ENCODE results near the gene LINGO1.

Gene LINGO1

DNA sequence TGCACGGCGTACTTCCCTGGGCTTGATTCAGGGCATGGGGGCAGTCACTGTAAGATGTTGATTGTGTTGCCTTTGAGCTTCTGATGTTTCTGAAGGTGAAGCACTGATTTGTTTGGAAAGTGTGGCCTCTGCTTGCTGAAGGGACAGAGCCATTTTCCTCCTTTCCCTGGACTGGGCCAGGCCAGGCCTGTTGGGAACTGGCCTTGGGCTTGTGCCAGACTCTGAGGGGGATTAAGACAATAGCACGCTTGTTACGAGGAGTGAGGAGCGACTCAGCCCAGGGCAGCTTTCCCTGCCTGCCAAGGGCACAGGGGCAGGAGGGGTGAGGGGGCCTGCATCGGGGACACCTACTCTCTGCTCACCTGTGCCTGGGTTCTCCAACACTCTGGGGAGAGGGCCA is 42.9 kb downstream of the LINGO1 start:
- no peak for DNase-seq

DNA sequence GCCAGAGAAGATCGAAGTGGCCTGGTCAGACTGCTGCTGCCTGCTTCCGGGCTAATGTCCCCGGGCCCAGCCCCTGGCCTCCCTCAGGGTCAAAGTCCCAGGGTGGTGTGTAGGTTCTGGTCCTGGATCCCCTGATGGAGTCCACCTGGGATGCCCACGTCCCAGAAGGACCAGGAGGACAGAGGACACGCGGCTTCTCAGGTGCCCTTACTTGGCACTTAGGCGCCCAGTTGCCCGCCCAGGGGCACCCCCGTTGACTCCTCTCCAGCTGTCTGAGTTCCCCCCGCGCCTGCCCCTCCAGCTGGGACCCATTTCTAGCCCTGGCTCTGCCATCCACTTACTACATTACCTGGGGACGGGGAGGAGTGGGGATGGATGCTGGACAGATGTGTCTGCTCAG is 44.6 kb downstream of the LINGO1 start:
- no peak for DNase-seq

DNA sequence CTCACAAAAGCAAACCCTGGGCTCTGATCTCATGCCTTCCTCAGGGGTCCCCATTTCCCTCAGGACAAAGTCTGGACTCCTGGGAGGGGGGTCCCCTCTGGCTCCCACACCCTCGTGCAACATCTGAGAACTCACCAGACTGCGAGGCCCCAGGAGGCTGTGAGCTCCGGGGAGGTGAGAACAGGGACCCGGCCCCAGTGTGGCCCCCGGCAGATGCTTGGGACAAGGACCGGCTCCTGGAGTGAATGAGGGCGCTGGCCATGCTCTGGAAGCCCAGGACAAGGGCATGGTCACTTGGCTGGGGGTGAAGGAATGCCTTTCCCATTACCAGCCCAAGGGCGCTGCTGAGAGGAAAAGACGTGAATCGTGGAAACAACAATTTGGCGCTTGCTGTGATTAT is 48.0 kb downstream of the LINGO1 start:
- DNase-seq: no peak

DNA sequence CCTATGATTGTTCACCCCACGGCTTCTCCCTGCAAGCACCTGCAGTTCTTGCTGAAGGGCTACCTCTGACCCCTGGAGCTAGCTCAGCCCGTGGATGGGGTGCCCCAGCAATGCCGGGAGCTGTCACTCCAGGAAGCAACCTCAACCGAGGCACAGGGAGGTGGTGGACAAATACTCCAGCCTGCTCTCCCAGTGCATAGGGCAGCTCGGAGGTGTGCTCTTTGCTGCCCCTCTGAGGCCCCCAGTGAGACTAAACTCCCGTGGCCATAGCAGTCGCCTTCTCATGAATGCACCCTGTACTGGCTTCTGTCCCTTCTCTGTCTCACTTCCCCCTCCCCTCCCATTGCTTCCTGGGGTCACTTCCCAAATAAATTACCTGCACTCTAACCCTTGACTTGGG is 48.5 kb downstream of the LINGO1 start:
- DNase-seq: no peak

DNA sequence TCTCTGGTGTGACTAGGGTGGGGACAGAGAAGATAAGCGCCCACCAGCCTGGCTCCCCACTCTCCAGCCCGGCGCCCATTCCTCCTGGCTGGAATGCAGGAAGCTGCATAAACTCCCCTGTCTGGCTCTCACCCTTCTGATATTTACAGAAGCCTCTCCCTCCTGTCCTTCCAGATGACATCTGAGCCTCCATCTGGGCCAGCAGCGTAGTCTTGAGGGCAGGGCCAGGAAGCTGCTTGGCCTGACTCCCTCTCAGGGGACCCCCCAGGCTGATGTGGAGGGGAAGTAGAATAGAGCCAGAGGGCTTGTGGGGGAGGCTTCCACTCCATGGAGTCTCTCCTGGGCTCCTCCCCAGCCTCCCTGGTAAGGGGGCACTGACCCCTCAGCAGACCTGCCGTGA is 49.9 kb downstream of the LINGO1 start:
- DNase-seq: no peak

DNA sequence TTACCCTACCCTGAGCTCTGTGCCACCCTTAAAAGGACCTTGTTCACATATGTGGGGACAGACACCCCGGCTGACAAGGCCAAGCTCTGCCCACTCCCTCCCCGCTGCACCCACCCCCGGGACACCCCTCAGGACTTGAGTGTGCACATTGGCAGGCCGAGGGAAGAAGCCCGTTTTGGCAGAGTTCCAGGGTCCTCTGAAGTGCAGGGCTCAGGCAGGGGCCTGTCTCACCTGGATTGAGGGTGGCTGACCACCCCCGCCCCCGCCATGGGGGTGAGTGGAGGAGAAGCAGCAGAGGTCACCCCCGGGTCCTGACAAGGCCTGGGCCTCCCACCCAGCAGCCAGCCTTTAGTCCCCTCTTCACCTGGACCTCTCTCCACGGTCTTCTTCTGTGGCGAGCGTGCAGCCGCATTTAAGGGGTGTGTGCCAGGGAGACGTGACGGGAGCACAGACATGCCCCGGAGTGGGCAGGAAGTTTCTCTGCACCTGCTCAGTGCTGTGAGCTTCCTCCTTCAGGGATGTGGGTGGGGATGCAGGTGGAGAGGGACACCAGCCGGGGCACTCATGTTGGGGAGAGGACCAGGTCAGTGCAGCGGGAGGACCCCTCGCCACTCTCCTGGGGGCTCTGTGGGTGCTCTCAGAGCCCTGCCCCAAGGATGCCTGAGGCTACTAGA is 50.7 kb downstream of the LINGO1 start:
- DNase-seq: no peak

DNA sequence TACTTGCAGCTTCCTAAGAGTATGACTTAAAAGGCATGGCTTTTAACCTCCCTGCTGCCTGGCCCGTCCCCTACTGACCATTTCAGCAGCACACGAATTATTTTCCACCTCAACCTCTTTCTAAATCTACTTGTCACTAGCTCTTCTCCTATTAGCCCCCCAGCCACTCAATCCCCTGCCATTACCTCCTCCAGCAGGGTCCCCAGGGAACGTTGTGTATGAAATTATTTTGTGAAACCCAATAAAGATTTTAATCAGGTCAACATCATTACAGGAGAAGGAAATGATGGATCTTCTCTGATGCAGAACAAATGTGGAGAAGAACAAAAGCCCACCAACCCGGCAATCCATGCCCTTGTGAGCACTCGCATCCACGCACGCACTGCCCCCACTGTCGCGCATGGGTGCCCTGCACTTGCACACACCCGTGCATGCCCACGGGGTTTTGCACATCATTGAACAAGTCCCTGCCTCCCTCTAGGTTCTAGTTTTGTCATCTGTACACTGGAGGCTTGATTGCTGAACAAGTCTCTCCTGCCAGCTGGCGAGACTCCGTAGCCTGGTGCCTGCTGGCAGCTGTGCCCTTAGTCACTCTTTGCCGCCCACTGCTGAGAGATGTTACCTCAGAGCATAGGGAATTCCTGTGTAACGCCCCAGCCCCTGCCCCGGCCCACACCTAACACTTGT is 51.6 kb downstream of the LINGO1 start:
- no peak for DNase-seq

DNA sequence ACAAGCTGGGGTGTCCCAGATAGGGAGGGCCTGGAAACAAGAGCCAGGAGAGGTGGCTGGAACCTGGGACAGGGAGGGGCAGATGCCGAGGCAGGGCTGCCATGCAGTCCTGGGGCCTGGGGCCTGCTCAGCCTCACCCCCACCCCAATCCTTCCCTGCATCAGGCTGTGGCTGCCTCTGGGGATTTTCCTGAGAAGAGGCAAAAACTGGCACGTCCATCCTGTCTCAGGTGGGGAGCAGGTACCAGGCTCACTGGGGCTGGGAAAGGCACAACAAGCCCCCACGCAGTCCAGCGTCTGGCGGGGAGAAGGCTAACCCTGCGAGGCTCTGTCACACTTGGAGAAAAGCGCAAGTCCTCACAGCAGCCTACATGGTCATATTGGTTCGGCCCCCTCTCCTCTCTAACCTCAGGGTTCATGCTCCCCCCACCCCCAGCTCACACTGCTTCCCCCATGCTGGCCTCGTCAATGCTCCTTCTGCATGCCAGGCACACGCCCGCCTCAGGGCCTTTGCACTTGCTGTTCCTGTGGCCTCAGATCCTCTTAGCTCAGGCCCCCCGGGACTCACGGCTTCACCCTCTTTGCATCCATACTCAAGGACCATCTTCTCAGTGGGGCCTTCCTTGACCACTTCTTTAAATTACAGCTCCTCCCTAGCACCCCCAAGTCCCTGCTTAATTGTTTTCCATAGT is 53.1 kb downstream of the LINGO1 start:
- no peak for DNase-seq

DNA sequence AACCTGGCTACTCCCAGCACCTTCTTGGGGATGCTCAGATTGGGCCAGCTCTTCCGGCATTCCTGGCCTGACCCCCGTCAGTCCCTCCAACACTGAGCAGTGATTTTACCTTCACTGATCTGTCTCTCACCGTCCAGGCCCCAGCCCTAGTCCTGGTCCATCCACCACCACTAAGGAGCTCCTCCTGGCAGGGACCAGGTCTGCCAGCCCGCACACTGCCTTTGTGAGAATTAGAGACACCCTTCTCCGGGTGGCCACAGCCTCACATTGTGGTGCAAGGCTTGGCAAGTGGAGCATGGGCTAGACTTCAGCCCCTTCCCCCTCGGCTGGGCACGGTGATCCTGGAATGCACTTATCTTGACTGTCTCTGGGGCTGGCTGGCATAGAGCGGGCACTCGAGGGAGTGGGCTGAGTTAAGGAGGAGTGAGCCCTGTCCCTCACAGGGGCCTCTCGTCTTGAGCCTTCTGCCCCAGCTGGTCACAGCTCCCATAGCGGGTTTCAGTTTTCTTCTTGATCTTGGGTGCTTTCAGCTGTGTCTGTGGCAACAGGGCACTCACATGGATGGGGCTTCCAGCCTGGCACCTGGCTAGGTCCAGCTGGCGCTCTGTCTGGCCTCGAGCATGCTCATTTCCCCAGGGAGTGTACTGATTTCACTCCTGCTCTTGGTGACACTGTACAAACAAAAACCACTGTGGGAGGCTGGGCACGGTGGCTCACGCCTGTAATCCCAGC is 53.9 kb downstream of the LINGO1 start:
- DNase-seq: no peak

DNA sequence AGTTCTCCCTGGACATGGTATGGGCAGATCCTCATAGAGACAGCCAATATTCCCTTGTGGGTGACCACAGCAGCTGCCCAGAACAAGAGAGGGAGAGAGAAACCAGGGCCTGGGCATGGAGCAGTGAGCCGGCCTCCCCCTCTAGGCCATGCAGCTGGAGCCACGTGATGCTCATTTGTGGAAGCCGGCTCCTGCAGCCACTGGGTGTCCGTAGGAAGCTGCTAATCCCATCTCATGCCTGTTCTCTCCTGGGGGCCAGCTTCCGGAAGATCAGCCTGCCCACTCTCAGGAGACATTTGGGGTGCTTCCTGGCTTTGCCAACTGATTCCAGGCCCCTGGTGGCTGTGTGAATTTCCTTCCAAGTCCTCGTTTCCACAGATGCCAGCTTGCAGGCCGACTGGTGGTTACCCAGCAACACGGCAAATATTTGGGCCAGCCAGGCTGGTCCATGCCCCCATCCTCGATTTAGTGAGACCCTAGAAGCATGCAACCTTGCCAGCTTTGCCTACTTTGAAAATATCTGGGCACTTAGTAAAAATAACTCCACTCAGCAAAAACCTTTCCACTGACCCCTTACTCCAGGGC is 55.3 kb downstream of the LINGO1 start:
- no peak for DNase-seq

DNA sequence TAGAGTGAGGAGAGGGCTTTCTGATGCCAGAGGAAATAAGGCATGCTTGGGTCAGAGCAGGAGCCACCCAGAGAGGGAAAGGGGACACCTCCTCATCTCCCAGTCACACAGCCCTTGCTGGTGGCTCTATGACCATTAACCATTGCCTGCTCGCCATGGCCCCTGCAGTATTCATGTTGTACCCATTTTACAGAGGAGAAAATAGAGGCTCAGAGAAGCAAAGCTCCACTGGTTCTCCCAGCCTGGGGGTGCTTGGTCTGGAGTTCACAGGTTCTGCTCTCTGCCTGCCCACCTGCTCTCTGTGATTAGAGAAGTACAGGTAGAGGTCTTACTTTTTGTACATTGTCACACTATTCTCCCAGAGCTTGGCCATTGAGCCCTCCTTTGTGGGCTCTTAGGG is 56.2 kb downstream of the LINGO1 start:
- no peak for DNase-seq

DNA sequence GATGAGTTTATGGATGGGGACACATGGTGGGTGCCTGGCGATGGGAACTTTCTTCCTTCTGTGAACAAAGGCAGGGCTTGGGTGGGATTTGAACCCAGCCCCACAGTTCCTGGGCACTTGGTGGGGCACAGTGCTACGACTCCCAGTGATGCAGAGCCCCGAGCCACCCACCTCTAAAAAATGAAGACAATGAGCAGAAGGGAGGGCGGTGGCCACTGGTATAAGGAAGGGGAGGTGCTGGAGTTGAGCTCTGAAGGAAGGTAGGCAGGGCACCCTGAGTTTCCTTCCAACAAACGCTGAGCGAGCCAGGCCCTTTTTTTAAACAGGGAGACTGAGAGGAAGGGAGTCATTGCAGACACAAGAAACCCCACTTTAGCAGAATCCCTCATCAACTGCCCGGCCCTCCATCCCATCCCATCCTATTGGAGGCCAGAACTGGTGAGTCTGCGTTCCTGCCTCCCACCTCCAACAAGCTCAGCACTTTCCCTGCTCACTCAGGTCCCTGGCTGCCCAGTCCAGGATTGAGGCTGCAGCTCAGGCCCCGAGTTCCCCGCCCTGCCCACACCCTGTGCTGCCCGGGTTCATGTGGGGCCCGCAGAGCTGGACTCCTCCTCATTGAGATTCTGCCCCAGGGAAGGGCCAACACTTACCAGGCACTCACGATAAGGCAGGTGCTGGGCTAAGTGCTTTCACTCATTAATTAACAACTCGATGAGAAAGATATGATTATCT is 57.3 kb downstream of the LINGO1 start:
- no peak for DNase-seq

DNA sequence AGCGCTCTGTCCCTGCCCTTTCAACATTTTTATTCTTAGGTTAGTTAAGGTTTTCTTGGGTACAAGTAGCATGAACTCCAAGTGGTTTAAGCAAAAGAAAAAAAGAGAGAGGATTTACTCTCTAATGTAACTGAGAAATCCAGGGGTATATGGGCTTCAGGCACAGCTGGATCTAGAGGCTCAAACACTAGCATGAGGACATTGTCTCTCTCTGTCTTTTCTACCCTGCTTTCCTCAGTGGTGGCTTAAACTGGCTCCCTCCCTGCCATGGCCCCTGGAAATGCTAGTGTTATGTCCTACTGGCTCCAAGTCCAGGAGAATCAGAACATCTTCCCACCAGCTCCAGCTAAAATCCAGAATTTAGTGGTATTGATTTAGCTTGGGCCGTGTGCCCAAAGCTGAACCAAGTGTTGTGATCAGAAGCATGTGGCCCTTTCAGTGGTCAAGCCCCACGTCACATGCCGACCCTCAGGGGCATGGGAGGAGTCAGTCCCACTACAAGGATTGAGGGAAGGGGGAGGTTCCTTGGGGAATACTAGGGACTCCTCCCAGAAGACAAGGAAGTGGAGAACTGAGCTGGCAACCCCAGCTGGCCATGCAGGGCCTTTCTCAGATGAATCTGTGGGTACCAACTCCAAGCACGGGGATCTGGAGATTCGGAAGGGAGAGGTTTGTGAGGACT is 58.0 kb downstream of the LINGO1 start:
- no peak for DNase-seq

DNA sequence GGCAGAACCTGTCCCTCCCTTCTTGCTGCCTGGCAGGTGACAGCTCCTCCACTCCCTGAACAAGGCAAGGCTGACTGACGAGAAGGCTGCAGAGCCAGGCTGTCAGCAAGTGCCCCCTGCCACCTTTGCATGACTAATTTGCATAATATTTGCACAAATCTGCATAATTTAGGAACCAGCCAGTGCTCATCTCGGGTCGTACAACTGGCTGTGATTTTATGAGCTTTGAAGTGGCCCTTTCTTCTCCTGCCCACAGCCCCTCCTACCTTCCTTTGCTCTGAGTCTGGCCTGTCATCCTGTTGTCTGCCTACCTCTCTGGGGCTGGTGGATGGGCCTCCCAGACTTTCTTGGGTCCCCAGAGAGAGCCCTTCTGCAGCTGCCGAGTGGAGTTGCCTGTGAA is 58.9 kb downstream of the LINGO1 start:
- no peak for DNase-seq

DNA sequence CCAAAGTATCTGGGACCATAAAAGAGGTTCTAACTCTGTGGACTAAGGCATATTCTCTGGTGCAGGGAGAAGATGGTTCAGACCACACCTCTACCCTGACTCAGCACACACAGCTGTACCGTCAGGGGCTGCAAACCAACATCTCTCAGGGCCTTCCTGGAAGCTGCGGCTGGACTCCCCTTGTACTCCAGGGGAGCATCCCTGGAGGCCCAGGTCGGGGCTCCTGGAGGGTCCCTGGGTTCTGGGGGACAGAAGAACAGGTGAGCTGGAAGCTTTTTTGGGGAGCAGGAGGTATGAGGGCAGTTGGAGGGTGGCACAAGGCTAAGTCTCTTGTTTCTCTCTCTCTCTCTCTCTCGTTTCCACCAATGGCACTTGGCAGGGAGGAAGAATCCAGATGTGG is 60.5 kb downstream of the LINGO1 start:
- no peak for DNase-seq

DNA sequence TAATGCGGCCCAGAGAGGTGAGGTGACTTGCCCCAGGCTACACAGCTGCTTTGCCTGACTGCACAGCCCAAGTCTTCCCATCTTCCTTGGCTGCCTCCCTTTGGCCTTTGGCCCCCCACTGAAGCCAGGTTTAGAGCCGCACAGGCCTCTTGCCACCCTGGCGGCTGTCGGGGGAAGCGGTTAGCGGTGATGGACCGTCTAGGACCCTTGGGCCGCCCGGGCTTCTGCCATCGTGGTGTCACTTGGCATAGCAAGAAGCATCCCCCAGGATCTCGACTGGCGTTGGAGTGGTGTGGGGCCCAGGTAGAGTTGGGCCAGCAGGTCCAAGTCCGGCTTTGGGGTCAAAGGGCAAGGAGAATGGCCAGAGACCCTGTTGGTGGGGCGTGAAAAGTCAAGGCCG is 61.0 kb downstream of the LINGO1 start:
- DNase-seq: no peak

DNA sequence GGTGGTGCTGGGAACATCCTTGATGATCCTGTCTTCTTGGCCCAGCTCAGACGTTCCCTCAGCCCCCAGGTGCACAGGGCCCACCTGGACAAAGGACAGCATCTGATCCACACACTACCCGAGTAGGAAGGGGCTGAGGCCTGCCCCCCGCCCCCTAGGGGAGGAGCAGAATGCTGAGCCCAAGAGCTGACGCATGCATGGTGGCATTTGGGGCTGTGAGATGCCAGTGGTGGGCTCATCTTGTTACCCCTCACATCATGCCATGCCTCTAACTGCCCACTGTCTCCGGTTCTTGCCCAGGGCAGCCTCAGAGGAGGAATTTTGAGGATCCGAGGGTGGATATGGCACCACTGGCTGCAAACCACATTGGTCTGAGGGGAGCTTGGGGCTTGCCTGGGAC is 61.5 kb downstream of the LINGO1 start:
- no peak for DNase-seq

DNA sequence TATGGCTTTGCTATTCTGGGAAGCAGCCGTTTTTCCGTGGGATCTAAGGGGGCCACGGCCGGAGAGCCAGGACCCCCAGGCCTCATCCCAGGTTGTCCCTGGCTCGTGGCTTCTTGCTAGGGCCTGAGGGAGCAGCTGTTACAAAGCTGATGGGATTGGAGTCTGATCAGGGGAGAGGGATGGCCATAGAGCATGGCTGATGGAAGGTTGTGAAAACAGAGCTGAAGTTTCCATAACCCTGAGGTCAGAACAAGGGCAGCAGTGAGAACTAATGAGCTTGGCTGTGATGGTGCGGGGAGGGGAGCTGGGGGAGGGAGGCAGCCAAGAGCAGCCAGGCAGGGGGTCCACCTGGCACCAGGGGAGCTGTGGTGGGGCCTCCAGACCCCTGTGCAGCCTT is 63.0 kb downstream of the LINGO1 start:
- DNase-seq: no peak

DNA sequence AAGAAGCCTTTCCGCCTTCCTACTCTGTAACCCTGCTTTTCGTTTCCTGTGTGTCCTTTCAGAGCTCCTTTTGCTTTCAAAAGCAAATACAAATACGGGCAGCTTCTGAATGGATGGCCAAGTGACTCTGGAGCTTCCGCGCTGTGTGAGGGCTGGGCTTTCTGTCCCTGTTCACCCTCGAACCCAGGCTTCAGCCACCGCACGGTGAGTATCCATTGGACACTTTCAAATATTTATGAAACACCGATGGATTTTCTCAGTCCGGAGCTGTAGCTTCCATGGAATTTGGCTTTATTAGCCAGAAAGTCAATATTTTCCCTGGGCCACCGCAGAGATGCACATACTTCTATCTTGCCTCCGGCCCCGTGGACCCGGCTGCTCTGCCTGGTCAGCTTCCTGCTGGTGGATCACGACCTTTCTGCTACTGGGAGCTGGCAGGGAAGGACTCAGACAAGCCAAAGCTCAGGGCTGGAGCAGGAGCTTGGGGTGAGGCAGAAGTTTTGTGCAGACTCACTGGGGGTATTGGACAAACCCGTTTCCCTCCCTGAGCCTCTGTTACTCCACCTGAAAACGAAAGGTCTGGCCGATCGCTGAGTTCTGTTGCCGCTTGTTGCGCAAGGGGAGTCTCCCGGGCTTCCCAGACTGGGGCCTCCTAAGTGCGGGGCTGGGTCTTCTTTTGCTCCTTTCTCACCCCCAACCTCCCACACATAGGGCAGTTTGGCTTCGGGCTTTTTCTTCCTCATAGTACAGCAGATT is 63.6 kb downstream of the LINGO1 start:
- DNase-seq: no peak

DNA sequence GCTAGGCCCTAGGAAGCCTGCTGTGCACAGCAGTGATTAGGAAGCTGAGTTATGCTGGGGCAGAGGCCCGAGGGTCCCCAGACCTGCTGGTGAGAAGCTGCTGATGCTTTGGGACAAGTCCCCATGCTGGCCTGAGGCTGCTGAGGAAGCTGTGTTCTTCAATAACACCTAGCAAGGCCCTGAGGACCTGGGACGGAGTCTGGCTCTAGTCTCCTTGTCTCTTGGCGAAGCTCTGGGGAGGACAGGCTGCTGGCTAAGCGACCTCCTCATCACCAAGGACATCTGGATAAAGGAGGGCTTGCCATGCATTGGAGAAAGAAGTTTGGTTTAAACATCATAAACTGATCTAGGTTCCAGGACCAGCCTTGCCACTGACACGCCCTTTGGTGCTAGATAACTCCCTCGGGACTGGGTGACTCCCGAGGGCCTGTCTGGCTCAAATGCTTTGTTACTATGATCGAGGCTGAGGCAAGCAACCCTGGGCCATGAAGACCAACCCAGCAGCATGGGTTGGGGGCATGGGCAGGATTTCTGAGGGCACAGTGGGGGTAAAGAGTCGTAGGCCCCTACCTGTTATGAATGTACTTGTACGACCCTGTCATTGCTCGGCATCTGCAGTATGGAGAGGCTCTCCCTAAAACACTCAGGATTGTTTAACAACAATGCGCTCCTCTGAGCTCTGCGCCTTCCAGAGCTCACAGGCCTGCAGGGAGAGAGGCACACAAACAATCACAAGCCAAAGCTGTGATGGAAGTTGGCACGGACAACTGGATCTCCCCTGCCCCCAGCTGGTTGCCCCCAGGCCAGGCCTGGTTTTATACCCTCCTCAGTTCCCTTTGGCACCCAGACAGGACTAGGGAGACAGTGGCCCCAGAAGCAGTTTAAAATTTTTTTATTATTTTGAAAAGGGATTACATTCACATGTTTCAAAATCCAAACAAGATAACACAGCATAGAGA is 64.4 kb downstream of the LINGO1 start:
- DNase-seq: no peak
